ENCODE data around the gene PRPS1L1. TPM values are rescaled to one million over a fixed set of nuclear protein-coding genes. Genes with fewer than 3 reads are reported as not detected.

The PRPS1L1 gene
- total RNA-seq, 1 experiment from 2014 or later, result not detected

GRCh38 chr7:18063149-18063901, 35.7 kb upstream of the PRPS1L1 start:
- Histone ChIP-seq H3K56ac (ENCODE audit: insufficient read length, low read depth, low read length) (no peak overlapping the region), H3K27me3 (ENCODE audit: insufficient read depth, low read length) (no peaks in the 10 kb centered on the region), H2AK5ac (ENCODE audit: insufficient read length, low read length) (no peak overlapping the region), H3K27ac (ENCODE audit: insufficient read length, low read depth, low read length) (no peak overlapping the region), H3K9me3 (ENCODE audit: control insufficient read depth, low read depth, low read length) (no peaks in the 10 kb centered on the region), H4K8ac (replicated peaks; ENCODE audit: insufficient read length, low read depth, low read length) (no peak overlapping the region), H2BK20ac (ENCODE audit: low read depth, low read length, poor library complexity, severe bottlenecking) (no peak overlapping the region), H3K4me1 (ENCODE audit: insufficient read depth, low read length) (0 out of 2 replicates have a peak, but pooled peaks cover 4% of the 10 kb centered on the region), H2BK120ac (ENCODE audit: low read depth, low read length, poor library complexity, severe bottlenecking) (no peak overlapping the region), H4K5ac (ENCODE audit: insufficient read length, low read depth, low read length) (no peak overlapping the region), H3K14ac (ENCODE audit: insufficient read depth, low read length) (no peak overlapping the region), H3K79me1 (ENCODE audit: insufficient read depth, low read depth, low read length, poor library complexity, severe bottlenecking) (no peaks in the 10 kb centered on the region), H3K4me2 (ENCODE audit: insufficient read depth, insufficient read length, low read length) (no peak overlapping the region), H3K79me2 (ENCODE audit: insufficient read depth, low read length) (no peaks in the 10 kb centered on the region), H3K9ac (ENCODE audit: extremely low read depth, insufficient read length, low read length) (no peak overlapping the region), H2AFZ (ENCODE audit: low read length) (no peak overlapping the region), H2BK15ac (ENCODE audit: low read depth, low read length) (no peak overlapping the region), H3K23me2 (ENCODE audit: insufficient read length, low read depth, low read length, poor library complexity, severe bottlenecking) (no peaks in the 10 kb centered on the region), H3K4ac (ENCODE audit: low read depth, low read length) (no peak overlapping the region), H4K91ac (ENCODE audit: insufficient read length, low read depth, low read length) (no peak overlapping the region), H2BK5ac (ENCODE audit: insufficient read length, low read length) (no peak overlapping the region), H4K20me1 (ENCODE audit: control insufficient read depth, insufficient read depth, insufficient read length) (no peaks in the 10 kb centered on the region), H3T11ph (ENCODE audit: low read length) (no peak overlapping the region), H2BK12ac (ENCODE audit: insufficient read length, low read depth, low read length) (no peak overlapping the region), H3K18ac (ENCODE audit: insufficient read length, low read depth, low read length) (no peak overlapping the region), H3K23ac (ENCODE audit: insufficient read length, low read depth, low read length) (no peak overlapping the region)
- Mint-ChIP-seq H3K36me3 (ENCODE audit: insufficient read depth in 1 of 3, low read depth in 3 of 3) (no peaks in the 10 kb centered on the region), H3K27me3 (ENCODE audit: low read depth) (no peaks in the 10 kb centered on the region), H3K9me3 (no peaks in the 10 kb centered on the region), H3K4me3 (no peak overlapping the region), H3K27ac (peak overlapping the region in 1 of 3 experiments; percentile 13; a peak in 1 of 7 replicates), H3K4me1 (peaks cover 10 to 13% of the 10 kb centered on the region in 2 experiments)
- no peak for DNase-seq
- no peak for TF ChIP-seq CTCF (conservative IDR thresholded peaks at IDR 0.05)
- no CpG with 5 or more reads among the region's 5 CpGs for WGBS (ENCODE audit: extremely low coverage, insufficient read length, low lambda C conversion rate)
